GM23338 (cell line): ENCODE measurements around the gene SIRPA. TPM values are rescaled to one million over a fixed set of nuclear protein-coding genes. Genes with fewer than 3 reads are reported as not detected.

ENCODE experiments used
- ATAC-seq: fragments of 200-7000 bp; cut with Tn5 transposase; 3 replicates; pipeline ENCODE4 v1.9.1; 2020
- DNase-seq: peaks from one replicate; pipeline ENCODE4 v3.0.0-alpha.2; 2015; ENCODE audit warnings: low spot score
- H2AFZ ChIP-seq: fragments of 200-600 bp; sonication (generic); 2 replicates; pipeline ENCODE4 v1.8.0; 2016; ENCODE audit warnings: antibody characterized with exemption, mild to moderate bottlenecking, moderate library complexity
- H3F3A ChIP-seq: fragments of 200-600 bp; sonication (generic); replicated peaks from 2 replicates; pipeline ENCODE4 v1.8.0; 2017; ENCODE audit warnings: antibody characterized with exemption, mixed run types, low read depth
- H3K27ac ChIP-seq: fragments of 200-600 bp; sonication (generic); 2 replicates; pipeline ENCODE4 v1.6.1; 2016; ENCODE audit warnings: low read depth
- H3K27me3 ChIP-seq: fragments of 200-600 bp; sonication (generic); 2 replicates; pipeline ENCODE4 v1.8.0; 2016; ENCODE audit warnings: mild to moderate bottlenecking, mixed run types, moderate library complexity; ENCODE audit not compliant: insufficient read depth
- H3K36me3 ChIP-seq: fragments of 200-600 bp; sonication (generic); 2 replicates; pipeline ENCODE4 v1.8.0; 2016; ENCODE audit warnings: mild to moderate bottlenecking; ENCODE audit not compliant: insufficient read depth
- H3K4me1 ChIP-seq: fragments of 200-600 bp; sonication (generic); 2 replicates; pipeline ENCODE4 v1.8.0; 2016; ENCODE audit warnings: mild to moderate bottlenecking, moderate library complexity; ENCODE audit not compliant: insufficient read depth
- H3K4me2 ChIP-seq: fragments of 200-600 bp; sonication (generic); 2 replicates; pipeline ENCODE4 v1.7.1; 2017; ENCODE audit warnings: mixed run types
- H3K4me3 ChIP-seq: fragments of 200-600 bp; sonication (generic); 2 replicates; pipeline ENCODE4 v1.6.1; 2016; ENCODE audit warnings: mixed run types
- H3K79me2 ChIP-seq: fragments of 200-600 bp; sonication (generic); replicated peaks from 2 replicates; pipeline ENCODE4 v1.8.0; 2017; ENCODE audit warnings: mild to moderate bottlenecking; ENCODE audit not compliant: insufficient read depth
- H3K9me2 ChIP-seq: fragments of 200-600 bp; sonication (generic); 2 replicates; pipeline ENCODE4 v1.8.0; 2017; ENCODE audit not compliant: insufficient read depth
- H4K20me1 ChIP-seq: fragments of 200-600 bp; sonication (generic); replicated peaks from 2 replicates; pipeline ENCODE4 v1.8.0; 2017; ENCODE audit warnings: mild to moderate bottlenecking; ENCODE audit not compliant: insufficient read depth
- H3K27ac Mint-ChIP-seq: 2 replicates; pipeline ENCODE4 v1.8.0; 2020; ENCODE audit warnings: inconsistent platforms, mild to moderate bottlenecking, moderate library complexity, mixed read lengths
- H3K27me3 Mint-ChIP-seq: 3 replicates; pipeline ENCODE4 v1.8.0; 2022; ENCODE audit warnings: low read depth, mild to moderate bottlenecking, moderate library complexity, mixed read lengths, inconsistent platforms; ENCODE audit not compliant: insufficient read depth, poor library complexity
- H3K36me3 Mint-ChIP-seq: 3 replicates; pipeline ENCODE4 v1.8.0; 2021; ENCODE audit warnings: low read depth, mild to moderate bottlenecking, inconsistent platforms, moderate library complexity, mixed read lengths
- H3K4me1 Mint-ChIP-seq: 3 replicates; pipeline ENCODE4 v1.8.0; 2020; ENCODE audit warnings: mild to moderate bottlenecking, inconsistent platforms, mixed read lengths
- H3K4me3 Mint-ChIP-seq: 3 replicates; pipeline ENCODE4 v1.8.0; 2021; ENCODE audit warnings: moderate library complexity, mild to moderate bottlenecking, inconsistent platforms, mixed read lengths
- H3K9me3 Mint-ChIP-seq: 3 replicates; pipeline ENCODE4 v1.8.0; 2020; ENCODE audit warnings: moderate library complexity, mild to moderate bottlenecking, inconsistent platforms, mixed read lengths
- CREB1 ChIP-seq: fragments of 250-450 bp; sonication (Bioruptor Pico); IDR thresholded peaks from 2 replicates; pipeline ENCODE4 v1.5.0; 2020; ENCODE audit warnings: low read depth, mild to moderate bottlenecking, moderate library complexity
- CTCF ChIP-seq, 2 experiments: fragments of 200-600 bp in 1 of 2; sonication (generic) in 1 of 2; conservative IDR thresholded peaks; 2 replicates each; pipeline versions ENCODE4 v1.5.1 to v1.6.1; 2016 to 2017; ENCODE audit warnings: antibody characterized with exemption in 2 of 2, low read depth in 2 of 2, mild to moderate bottlenecking in 2 of 2, moderate library complexity in 1 of 2
- ETS1 ChIP-seq: IDR thresholded peaks from 2 replicates; pipeline ENCODE4 v1.6.1; 2016; ENCODE audit warnings: antibody characterized with exemption
- EZH2 ChIP-seq: fragments of 200-600 bp; sonication (generic); IDR thresholded peaks from one replicate; pipeline ENCODE4 v1.8.0; 2017; ENCODE audit warnings: antibody characterized with exemption, mild to moderate bottlenecking, low read depth; ENCODE audit not compliant: unreplicated experiment
- EZH2phosphoT487 ChIP-seq: fragments of 200-600 bp; sonication (generic); IDR thresholded peaks from one replicate; pipeline ENCODE4 v1.8.1; 2018; ENCODE audit warnings: antibody characterized with exemption; ENCODE audit not compliant: unreplicated experiment
- NANOG ChIP-seq: IDR thresholded peaks from 2 replicates; pipeline ENCODE4 v1.6.1; 2016; ENCODE audit warnings: antibody characterized with exemption, borderline replicate concordance
- POLR2AphosphoS5 ChIP-seq: IDR thresholded peaks from 2 replicates; pipeline ENCODE4 v1.6.1; 2016; ENCODE audit warnings: antibody characterized with exemption, low read depth
- REST ChIP-seq: IDR thresholded peaks from one replicate; pipeline ENCODE4 v1.6.1; 2018; ENCODE audit warnings: antibody characterized with exemption; ENCODE audit not compliant: unreplicated experiment
- STAT1 ChIP-seq: IDR thresholded peaks from one replicate; pipeline ENCODE4 v1.6.1; 2016; ENCODE audit warnings: antibody characterized with exemption; ENCODE audit not compliant: unreplicated experiment
- ZNF331 ChIP-seq: fragments of 250-450 bp; sonication (Bioruptor Pico); IDR thresholded peaks from 2 replicates; pipeline ENCODE4 v1.5.0; 2020; ENCODE audit warnings: low read depth, mild to moderate bottlenecking, moderate library complexity
- polyA plus RNA-seq: library from polyadenylated mRNA; unstranded; fragments of >200 nt; fragmentation: Nextera tagmentation; extraction: Ambion mirVana; gene quantifications from 2 replicates; pipeline ENCODE4 v1.2.1, GENCODE V29; 2016
- total RNA-seq: library from RNA; depleted of rRNA; stranded (reverse); fragments of >200 nt; shearing (Covaris generic); gene quantifications from 2 replicates; pipeline ENCODE4 v1.2.3, GENCODE V29; 2014

SIRPA gene
- total and polyA plus RNA-seq, 2 experiments from 2014 or later: 1.2 to 2.9 TPM

- Mint-ChIP-seq H3K4me1 (peaks cover 26% of the 10 kb centered on the region), H3K9me3 (no peaks in the 10 kb centered on the region), H3K27ac (no peak overlapping the region), H3K27me3 (peaks cover 12% of the 10 kb centered on the region), H3K36me3 (no peaks in the 10 kb centered on the region), H3K4me3 (no peak overlapping the region)
- Histone ChIP-seq H3K4me1 (no peaks in the 10 kb centered on the region; the same call in 1 of the 2 replicates), H2AFZ (no peak overlapping the region), H3K27ac (no peak overlapping the region), H3K79me2 (no peaks in the 10 kb centered on the region), H3K36me3 (no peaks in the 10 kb centered on the region), H4K20me1 (no peaks in the 10 kb centered on the region), H3K4me2 (no peak overlapping the region), H3K4me3 (no peak overlapping the region), H3K27me3 (peaks cover 10% of the 10 kb centered on the region), H3F3A (no peaks in the 10 kb centered on the region), H3K9me2 (no peaks in the 10 kb centered on the region)
- ATAC-seq (no peak), DNase-seq (no peak)
- TF ChIP-seq EZH2: no peak
Measured at GRCh38 chr20:1887321-1887720, 7.9 kb upstream of the SIRPA start.

- H3K27ac ChIP-seq: no peak overlapping the region
- H3K27me3 ChIP-seq: peaks cover 15% of the 10 kb centered on the region
- H4K20me1 ChIP-seq: no peaks in the 10 kb centered on the region
- H3K36me3 Mint-ChIP-seq: no peaks in the 10 kb centered on the region
- peaks cover 17% of the 10 kb centered on the region for H3K27me3 Mint-ChIP-seq
- H3K4me1 ChIP-seq: peaks cover under 1% of the 10 kb centered on the region
- no peak overlapping the region for H3K4me2 ChIP-seq
- DNase-seq (no peak), ATAC-seq (no peak)
- H2AFZ ChIP-seq: no peak overlapping the region
- peaks cover 28% of the 10 kb centered on the region for H3K4me1 Mint-ChIP-seq
- H3K9me3 Mint-ChIP-seq: no peaks in the 10 kb centered on the region
- no peaks in the 10 kb centered on the region for H3K79me2 ChIP-seq
- H3K4me3 ChIP-seq: no peak overlapping the region
- H3K27ac Mint-ChIP-seq: no peak overlapping the region
- no peaks in the 10 kb centered on the region for H3K9me2 ChIP-seq
- H3K36me3 ChIP-seq: no peaks in the 10 kb centered on the region
- H3K4me3 Mint-ChIP-seq: no peak overlapping the region
- H3F3A ChIP-seq: no peaks in the 10 kb centered on the region
- TF ChIP-seq ZNF331 (CRISPR knock-in tag): no peak
- TF ChIP-seq EZH2: no peak
- TF ChIP-seq CTCF (conservative IDR thresholded peaks at IDR 0.05; ENCODE audit: low read depth in 2 of 2): no peak
- no peak for TF ChIP-seq ETS1
- no peak for TF ChIP-seq STAT1
- TF ChIP-seq CREB1 (CRISPR knock-in tag): no peak
- TF ChIP-seq NANOG: no peak
- no peak for TF ChIP-seq POLR2AphosphoS5
- no peak for TF ChIP-seq EZH2phosphoT487
- TF ChIP-seq REST: no peak
Measured at GRCh38 chr20:1887756-1888155, 7.5 kb upstream of the SIRPA start.
